ENCODE measurements around the gene TSEN54. TPM values are rescaled to one million over a fixed set of nuclear protein-coding genes. Genes with fewer than 3 reads are reported as not detected.

TSEN54 gene
- polyA plus RNA-seq, 1 donor (not counting 4 experiments of a cell fraction or from before 2014, with no cell fraction given) = 24.1 TPM

GRCh38 chr17:75498726-75499213 is 17.6 kb upstream of the TSEN54 start:
- dilution Hi-C loops (cut with MboI; ENCODE audit: extremely low pct_ligation_motif_present, low sequenced_read_pairs) = no loop called here
- no peak overlapping the region for H3K27ac ChIP-seq (ENCODE audit: control insufficient read depth, insufficient read depth, low read length)

GRCh38 chr17:75499313-75500022 is 16.9 kb upstream of the TSEN54 start:
- no peaks in the 10 kb centered on the region for H3K4me1 ChIP-seq (ENCODE audit: control insufficient read depth, extremely low read depth, insufficient read depth, low read length)
- DNase-seq (ENCODE audit: low read depth, low spot score) (no peak), FAIRE-seq (no peak)
- H3K36me3 ChIP-seq (ENCODE audit: control insufficient read depth in 2 of 2, extremely low read depth in 1 of 2, insufficient read depth in 2 of 2, low read length in 2 of 2) = peaks cover 8 to 16% of the 10 kb centered on the region in 2 experiments
- no peaks in the 10 kb centered on the region for H3K9me1 ChIP-seq (ENCODE audit: control insufficient read depth, extremely low read depth, insufficient read depth, low read length)
- H3K27me3 ChIP-seq (ENCODE audit: control insufficient read depth, extremely low read depth, insufficient read depth, low read length) = no peaks in the 10 kb centered on the region
- dilution Hi-C loops (cut with MboI; ENCODE audit: extremely low pct_ligation_motif_present, low sequenced_read_pairs) = no loop called here
- no peak for TF ChIP-seq EZH2 (IDR thresholded peaks at IDR 0.05; ENCODE audit: low read length)
- TF ChIP-seq CTCF (optimal IDR thresholded peaks at IDR 0.05 in 1 of 3, IDR thresholded peaks at IDR 0.05 in 1 of 3, conservative IDR thresholded peaks at IDR 0.05 in 1 of 3; ENCODE audit: extremely low read depth in 1 of 3, insufficient read depth in 2 of 3, low read length in 3 of 3) = no peak
- no peaks in the 10 kb centered on the region for H3K9me3 ChIP-seq (ENCODE audit: control insufficient read depth, low read depth, low read length)
- H3K27ac ChIP-seq (ENCODE audit: control insufficient read depth, insufficient read depth, low read length) = no peak overlapping the region
- no peak overlapping the region for H3K9ac ChIP-seq (ENCODE audit: control insufficient read depth, extremely low read depth, insufficient read depth, low read length)
- no peak overlapping the region for H3K4me2 ChIP-seq (ENCODE audit: control insufficient read depth, extremely low read depth, insufficient read depth, low read depth, low read length)
- H4K20me1 ChIP-seq (ENCODE audit: control insufficient read depth, extremely low read depth, insufficient read depth, low read length) = no peaks in the 10 kb centered on the region
- no peak overlapping the region for H3K4me3 ChIP-seq (ENCODE audit: control insufficient read depth in 2 of 3, extremely low read depth in 1 of 3, insufficient read depth in 2 of 3, low read depth in 1 of 3, low read length in 3 of 3)
- no peaks in the 10 kb centered on the region for H3K79me2 ChIP-seq (ENCODE audit: control insufficient read depth, insufficient read depth, low read length)
- no peak overlapping the region for H2AFZ ChIP-seq (ENCODE audit: control insufficient read depth, low read length)

More at GRCh38 chr17:75498726-75499213, 17.6 kb upstream of the TSEN54 start:
- Histone ChIP-seq H3K4me2 (ENCODE audit: control insufficient read depth, extremely low read depth, insufficient read depth, low read depth, low read length) (no peak overlapping the region), H3K79me2 (ENCODE audit: control insufficient read depth, insufficient read depth, low read length) (no peaks in the 10 kb centered on the region), H3K9ac (ENCODE audit: control insufficient read depth, extremely low read depth, insufficient read depth, low read length) (no peak overlapping the region), H3K27me3 (ENCODE audit: control insufficient read depth, extremely low read depth, insufficient read depth, low read length) (no peaks in the 10 kb centered on the region), H3K9me3 (ENCODE audit: control insufficient read depth, low read depth, low read length) (no peaks in the 10 kb centered on the region), H2AFZ (ENCODE audit: control insufficient read depth, low read length) (no peak overlapping the region), H3K36me3 (ENCODE audit: control insufficient read depth in 2 of 2, extremely low read depth in 1 of 2, insufficient read depth in 2 of 2, low read length in 2 of 2) (peaks cover 8 to 16% of the 10 kb centered on the region in 2 experiments), H4K20me1 (ENCODE audit: control insufficient read depth, extremely low read depth, insufficient read depth, low read length) (no peaks in the 10 kb centered on the region), H3K9me1 (ENCODE audit: control insufficient read depth, extremely low read depth, insufficient read depth, low read length) (no peaks in the 10 kb centered on the region), H3K4me1 (ENCODE audit: control insufficient read depth, extremely low read depth, insufficient read depth, low read length) (no peaks in the 10 kb centered on the region), H3K4me3 (ENCODE audit: control insufficient read depth in 2 of 3, extremely low read depth in 1 of 3, insufficient read depth in 2 of 3, low read depth in 1 of 3, low read length in 3 of 3) (no peak overlapping the region)
- no peak for TF ChIP-seq EZH2 (IDR thresholded peaks at IDR 0.05; ENCODE audit: low read length)
- TF ChIP-seq CTCF (optimal IDR thresholded peaks at IDR 0.05 in 1 of 3, IDR thresholded peaks at IDR 0.05 in 1 of 3, conservative IDR thresholded peaks at IDR 0.05 in 1 of 3; ENCODE audit: extremely low read depth in 1 of 3, insufficient read depth in 2 of 3, low read length in 3 of 3) = peak in 1 of 3 experiments; percentile 55
- no peak for DNase-seq (ENCODE audit: low read depth, low spot score)
- FAIRE-seq = no peak

All from keratinocyte (primary cell).